ENCODE data around the gene XYLT1. TPM values are rescaled to one million over a fixed set of nuclear protein-coding genes. Genes with fewer than 3 reads are reported as not detected.

Gene XYLT1
- total RNA-seq, 1 experiment from 2014 or later, result 13.0 TPM

DNA sequence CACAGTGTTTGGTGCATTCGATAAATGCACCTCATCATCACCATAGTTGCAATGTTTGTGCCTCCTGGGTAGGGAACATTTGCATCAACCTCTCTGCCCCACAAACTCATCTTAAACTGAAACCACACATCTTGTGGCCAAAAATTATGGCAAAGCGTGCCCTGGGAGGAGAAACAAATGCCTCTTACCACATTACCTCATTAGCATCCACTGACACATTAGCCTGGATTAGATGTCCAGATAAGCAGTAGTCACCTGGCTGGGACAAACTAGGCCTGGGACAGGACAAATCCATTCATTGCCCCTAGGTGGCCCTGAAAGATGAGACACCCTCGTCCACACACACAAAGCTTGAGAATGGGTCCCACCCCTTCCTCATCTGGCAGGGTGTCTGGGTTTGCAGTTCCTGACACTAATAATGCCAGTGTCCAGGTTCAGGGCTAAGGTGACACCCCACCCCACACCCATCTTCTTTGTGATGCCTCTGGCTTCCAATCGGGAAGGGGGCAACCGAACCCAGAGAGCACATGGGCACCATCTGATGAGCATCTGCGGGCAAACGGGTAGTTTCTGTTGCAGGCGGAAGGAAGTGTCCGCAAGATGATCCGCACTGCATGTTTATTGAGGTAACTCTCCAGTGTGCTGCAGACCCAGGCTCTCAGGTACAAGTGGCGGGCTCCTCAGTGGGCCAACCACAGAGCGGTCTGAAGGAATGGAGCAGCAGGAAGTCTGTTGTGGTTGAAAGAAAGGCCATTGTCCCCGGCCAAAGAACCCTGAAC is 8.6 kb downstream of the XYLT1 start:
- no peak overlapping the region for H3K27ac ChIP-seq
- no peaks in the 10 kb centered on the region for H3K27me3 ChIP-seq (replicated peaks)
- H3K9me3 ChIP-seq (replicated peaks), result no peaks in the 10 kb centered on the region
- DNase-seq (ENCODE audit: low read depth in 1 of 2, low spot score in 2 of 2), result no peak
- H3K36me3 ChIP-seq, result peaks cover 3% of the 10 kb centered on the region; the same call in 1 of the 2 replicates
- H3K4me1 ChIP-seq (replicated peaks), result peaks cover 11% of the 10 kb centered on the region
- H3K4me3 ChIP-seq, result no peak overlapping the region

DNA sequence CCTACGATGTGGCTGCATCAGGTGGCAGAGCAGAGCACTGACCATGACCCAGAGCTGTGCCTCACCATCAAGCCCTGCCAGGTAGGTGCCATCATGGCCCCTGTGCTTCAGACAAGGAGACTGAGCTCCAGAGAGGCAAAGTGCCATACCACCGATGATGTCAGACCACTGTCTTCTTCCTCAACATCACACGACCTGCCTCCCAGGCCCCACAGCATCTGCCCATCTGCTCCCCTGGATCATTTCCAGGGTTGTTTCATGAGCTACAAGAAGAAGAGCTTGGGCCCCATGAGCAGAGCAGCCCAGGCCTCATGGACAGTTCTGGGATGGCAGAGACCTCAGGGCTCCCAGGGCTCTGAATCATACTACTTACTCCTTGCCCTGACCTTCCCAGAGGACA is 9.9 kb downstream of the XYLT1 start:
- no peak overlapping the region for H3K27ac ChIP-seq
- no peak for DNase-seq (ENCODE audit: low read depth in 1 of 2, low spot score in 2 of 2)

DNA sequence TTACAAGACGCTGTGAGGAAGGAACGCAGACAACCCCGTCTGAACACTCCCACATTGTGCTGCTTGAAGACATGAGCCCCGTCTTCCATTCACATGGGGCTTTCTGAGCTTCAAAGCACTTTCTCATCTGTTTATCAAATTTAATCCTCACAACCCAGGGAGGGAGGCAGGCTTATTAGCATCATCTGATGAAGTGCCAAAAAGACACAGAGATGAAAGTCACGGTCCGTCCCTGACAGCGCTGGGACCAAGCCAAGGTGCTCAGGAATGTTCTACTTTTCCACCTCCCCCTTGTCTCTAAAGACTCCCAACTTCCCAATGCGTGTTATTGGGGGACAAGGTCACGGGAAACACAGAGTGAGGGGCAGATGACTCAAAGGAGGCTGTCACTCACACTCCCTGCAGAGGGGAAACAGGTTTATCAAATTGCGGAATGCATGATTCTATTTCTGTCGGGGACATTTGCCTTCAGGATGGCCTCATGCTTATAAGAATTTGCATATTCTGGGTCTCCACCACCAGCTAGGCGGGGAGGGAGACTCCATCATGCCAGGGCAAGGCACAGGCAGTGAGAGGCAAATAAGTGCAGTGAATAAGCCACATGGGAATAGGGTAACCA is 10.7 kb downstream of the XYLT1 start:
- no peak for DNase-seq (ENCODE audit: low read depth in 1 of 2, low spot score in 2 of 2)
- H3K27ac ChIP-seq, result no peak overlapping the region
- no peaks in the 10 kb centered on the region for H3K9me3 ChIP-seq (replicated peaks)
- H3K4me3 ChIP-seq, result no peak overlapping the region
- no peaks in the 10 kb centered on the region for H3K27me3 ChIP-seq (replicated peaks)
- no peaks in the 10 kb centered on the region for H3K4me1 ChIP-seq (replicated peaks)
- H3K36me3 ChIP-seq, result peaks cover 4% of the 10 kb centered on the region; the same call in 1 of the 2 replicates

More for the DNA sequence above, 9.9 kb downstream of the XYLT1 start:
- Histone ChIP-seq H3K4me3 (no peak overlapping the region), H3K36me3 (peaks cover 4% of the 10 kb centered on the region; the same call in 1 of the 2 replicates), H3K27me3 (replicated peaks) (no peaks in the 10 kb centered on the region), H3K9me3 (replicated peaks) (no peaks in the 10 kb centered on the region), H3K4me1 (replicated peaks) (no peaks in the 10 kb centered on the region)

DNA sequence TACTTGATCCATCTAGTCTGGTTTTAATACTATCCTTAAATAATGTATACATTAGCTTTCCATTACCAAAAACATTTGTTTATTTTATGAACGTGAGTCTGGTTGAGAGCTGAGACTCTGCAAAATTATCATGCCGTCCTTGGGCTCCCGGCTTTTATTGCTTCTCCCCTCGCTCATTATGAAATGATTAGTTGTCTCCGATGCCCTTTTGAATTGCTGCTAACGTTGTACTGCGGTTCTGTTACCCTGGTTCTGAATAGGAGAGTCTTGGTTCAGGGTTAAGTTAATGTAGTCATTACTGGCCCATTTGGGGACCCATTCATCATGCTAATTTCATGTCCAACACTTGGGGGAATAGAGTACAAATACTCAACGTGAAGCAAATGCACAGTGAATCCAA is 12.8 kb downstream of the XYLT1 start:
- Histone ChIP-seq H3K4me3 (no peak overlapping the region), H3K27ac (no peak overlapping the region)

DNA sequence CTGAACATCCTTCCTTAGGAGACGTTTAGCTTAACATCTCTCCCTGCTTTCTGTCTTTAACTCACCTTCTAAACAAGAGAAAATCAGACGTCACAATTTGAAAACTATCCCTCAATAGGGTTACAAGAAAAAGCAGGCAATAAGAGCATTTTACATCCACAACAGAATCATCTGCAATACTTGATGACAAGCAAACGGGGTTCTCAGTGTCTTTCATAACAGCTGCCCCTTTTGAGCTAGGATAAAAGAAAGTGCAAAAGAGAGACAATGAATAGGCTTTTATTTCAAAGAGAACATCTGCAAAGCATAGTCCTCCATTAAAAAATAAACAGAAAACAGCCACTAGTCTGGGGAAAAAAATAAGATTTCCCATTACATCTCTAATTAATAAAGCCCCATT is 13.2 kb downstream of the XYLT1 start:
- peaks cover 4% of the 10 kb centered on the region; the same call in 1 of the 2 replicates for H3K36me3 ChIP-seq
- no peaks in the 10 kb centered on the region for H3K27me3 ChIP-seq (replicated peaks)
- H3K4me3 ChIP-seq, result no peak overlapping the region
- DNase-seq (ENCODE audit: low read depth in 1 of 2, low spot score in 2 of 2), result no peak
- H3K27ac ChIP-seq, result 0 out of 2 replicates have a peak overlapping the region, but pooled peaks have one; percentile 11
- no peaks in the 10 kb centered on the region for H3K4me1 ChIP-seq (replicated peaks)
- no peaks in the 10 kb centered on the region for H3K9me3 ChIP-seq (replicated peaks)

More for the DNA sequence above, 12.8 kb downstream of the XYLT1 start:
- H3K27me3 ChIP-seq (replicated peaks), result no peaks in the 10 kb centered on the region
- H3K9me3 ChIP-seq (replicated peaks), result no peaks in the 10 kb centered on the region
- H3K36me3 ChIP-seq, result peaks cover 4% of the 10 kb centered on the region; the same call in 1 of the 2 replicates
- H3K4me1 ChIP-seq (replicated peaks), result no peaks in the 10 kb centered on the region
- DNase-seq (ENCODE audit: low read depth in 1 of 2, low spot score in 2 of 2), result no peak

DNA sequence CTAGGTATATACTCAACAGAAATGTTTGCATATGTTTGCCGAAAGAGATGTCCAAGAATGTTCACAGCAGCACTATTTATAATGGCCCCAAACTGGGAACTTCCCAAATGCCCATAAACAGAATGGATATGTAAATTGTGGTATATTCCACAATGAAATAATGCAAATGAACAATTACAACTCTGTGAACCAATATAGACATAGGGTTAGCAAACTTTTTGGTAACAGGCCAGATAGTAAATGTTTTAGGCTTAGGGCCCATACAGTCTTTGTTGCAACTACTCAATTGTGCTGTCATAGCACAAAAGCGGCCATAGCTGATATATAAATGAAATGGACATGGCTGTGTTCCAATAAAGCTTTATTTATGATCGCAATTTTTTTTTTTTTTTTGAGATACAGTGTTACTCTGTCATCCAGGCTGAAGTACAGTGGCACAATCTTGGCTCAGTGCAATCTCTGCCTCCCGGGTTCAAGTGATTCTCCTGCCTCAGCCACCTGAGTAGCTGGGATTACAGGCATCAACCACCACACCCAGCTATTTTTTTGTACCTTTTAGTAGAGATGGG is 16.5 kb downstream of the XYLT1 start:
- DNase-seq (ENCODE audit: low read depth in 1 of 2, low spot score in 2 of 2), result no peak
- no peak overlapping the region for H3K4me3 ChIP-seq
- peaks cover 4% of the 10 kb centered on the region; the same call in 1 of the 2 replicates for H3K36me3 ChIP-seq
- H3K27me3 ChIP-seq (replicated peaks), result no peaks in the 10 kb centered on the region
- H3K9me3 ChIP-seq (replicated peaks), result no peaks in the 10 kb centered on the region
- H3K4me1 ChIP-seq (replicated peaks), result no peaks in the 10 kb centered on the region
- no peak overlapping the region for H3K27ac ChIP-seq

DNA sequence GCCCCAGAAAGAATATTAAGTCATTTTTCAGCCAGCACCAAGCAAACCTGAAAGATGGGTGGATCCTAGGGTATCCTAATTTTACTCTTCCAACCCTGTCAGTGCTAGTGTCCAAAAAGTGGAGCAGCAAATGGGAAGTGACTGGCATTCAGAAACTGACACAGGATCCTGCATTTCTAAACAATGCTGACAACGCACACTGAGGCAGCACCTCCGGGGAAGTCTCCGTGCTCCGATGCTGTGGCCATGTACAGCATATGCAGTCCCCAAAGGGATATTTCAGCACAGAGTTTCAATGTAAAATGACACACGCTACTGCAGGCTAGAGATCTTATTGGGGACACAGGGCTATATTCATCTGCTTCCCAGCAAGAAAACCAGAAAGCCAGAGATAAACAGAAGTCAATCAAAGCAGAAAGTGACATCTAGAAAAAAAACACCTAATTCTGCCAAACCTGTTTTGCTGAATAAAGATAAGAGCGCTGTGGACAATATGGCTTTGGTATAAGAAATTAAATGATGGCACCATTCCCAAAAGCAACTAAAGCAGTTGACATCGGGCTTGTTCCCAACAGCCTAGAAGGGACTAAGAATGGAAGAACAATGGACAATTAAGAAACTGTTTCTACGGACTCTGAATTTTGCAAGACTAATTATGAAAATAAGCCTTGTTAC is 17.3 kb downstream of the XYLT1 start:
- Histone ChIP-seq H3K27me3 (replicated peaks) (no peaks in the 10 kb centered on the region), H3K27ac (no peak overlapping the region)
- DNase-seq (ENCODE audit: low read depth in 1 of 2, low spot score in 2 of 2), result no peak

DNA sequence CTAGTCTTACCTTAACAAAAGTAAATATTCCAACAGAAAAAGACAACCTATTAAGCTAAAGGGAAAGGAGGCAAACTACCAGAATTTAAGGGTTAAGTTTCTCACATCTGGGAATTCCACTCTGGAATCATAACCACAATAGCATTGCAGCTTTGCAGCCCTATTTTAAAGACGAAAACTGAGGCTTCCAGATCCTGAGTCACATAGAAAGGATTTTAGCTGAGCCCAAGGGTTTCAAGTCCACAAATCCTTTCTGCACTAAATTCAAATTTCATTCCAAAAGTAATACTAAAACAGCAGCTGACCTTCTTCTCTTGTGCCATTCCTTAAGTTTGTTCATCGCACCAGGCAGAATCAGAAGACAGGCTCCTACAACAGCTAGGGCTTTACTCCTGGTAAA is 17.8 kb downstream of the XYLT1 start:
- Histone ChIP-seq H3K27ac (no peak overlapping the region), H3K4me3 (no peak overlapping the region), H3K36me3 (peaks cover 4% of the 10 kb centered on the region; the same call in 1 of the 2 replicates), H3K27me3 (replicated peaks) (no peaks in the 10 kb centered on the region), H3K4me1 (replicated peaks) (no peaks in the 10 kb centered on the region), H3K9me3 (replicated peaks) (no peaks in the 10 kb centered on the region)
- no peak for DNase-seq (ENCODE audit: low read depth in 1 of 2, low spot score in 2 of 2)

More for the DNA sequence above, 17.3 kb downstream of the XYLT1 start:
- no peak overlapping the region for H3K4me3 ChIP-seq
- H3K9me3 ChIP-seq (replicated peaks), result no peaks in the 10 kb centered on the region
- no peaks in the 10 kb centered on the region for H3K4me1 ChIP-seq (replicated peaks)
- H3K36me3 ChIP-seq, result peaks cover 4% of the 10 kb centered on the region; the same call in 1 of the 2 replicates

DNA sequence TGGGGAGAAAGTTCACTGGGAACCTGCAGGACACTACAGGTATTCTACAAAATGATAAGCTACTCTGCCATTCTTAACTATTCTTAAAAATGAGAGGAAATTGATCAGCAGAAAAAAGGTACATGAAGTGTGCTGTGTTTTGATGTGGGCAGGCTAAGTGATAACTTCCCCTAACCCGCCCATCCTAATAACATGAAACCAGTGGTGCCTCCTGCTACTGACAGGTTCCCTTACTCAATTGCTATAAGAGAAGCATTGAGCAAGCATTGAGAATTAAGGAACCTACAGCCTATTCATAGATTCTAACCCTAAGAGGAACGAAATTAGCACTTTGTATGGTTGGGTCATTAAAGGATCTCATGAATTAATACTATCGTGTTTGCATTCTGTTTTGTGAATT is 18.9 kb downstream of the XYLT1 start:
- H3K27me3 ChIP-seq (replicated peaks), result no peaks in the 10 kb centered on the region
- H3K27ac ChIP-seq, result no peak overlapping the region
- no peak for DNase-seq (ENCODE audit: low read depth in 1 of 2, low spot score in 2 of 2)
- no peaks in the 10 kb centered on the region for H3K4me1 ChIP-seq (replicated peaks)
- no peaks in the 10 kb centered on the region for H3K36me3 ChIP-seq
- H3K4me3 ChIP-seq, result no peak overlapping the region
- no peaks in the 10 kb centered on the region for H3K9me3 ChIP-seq (replicated peaks)

DNA sequence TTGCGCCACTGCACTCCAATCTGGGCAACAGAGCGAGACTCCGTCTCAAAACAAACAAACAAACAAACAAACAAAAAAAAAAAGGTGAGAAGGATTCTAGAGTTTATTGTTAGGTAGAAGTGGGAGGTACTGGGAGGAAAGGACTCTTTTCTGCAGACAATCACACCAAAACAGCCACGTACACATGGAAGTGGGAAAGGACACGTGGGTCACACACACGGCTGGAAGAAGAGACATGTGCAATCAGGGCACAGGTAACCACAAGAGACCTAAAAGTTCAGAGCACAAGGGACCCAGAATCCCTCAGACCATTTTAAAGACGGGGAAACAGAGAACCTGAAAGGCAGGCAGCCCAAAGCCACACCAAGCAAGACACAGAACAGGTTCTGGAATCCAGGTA is 20.5 kb downstream of the XYLT1 start:
- Histone ChIP-seq H3K27ac (no peak overlapping the region), H3K4me1 (replicated peaks) (no peaks in the 10 kb centered on the region; the same call in 1 of the 2 replicates), H3K4me3 (no peak overlapping the region), H3K27me3 (replicated peaks) (no peaks in the 10 kb centered on the region), H3K9me3 (replicated peaks) (no peaks in the 10 kb centered on the region), H3K36me3 (no peaks in the 10 kb centered on the region; the same call in 1 of the 2 replicates)
- no peak for DNase-seq (ENCODE audit: low read depth in 1 of 2, low spot score in 2 of 2)

DNA sequence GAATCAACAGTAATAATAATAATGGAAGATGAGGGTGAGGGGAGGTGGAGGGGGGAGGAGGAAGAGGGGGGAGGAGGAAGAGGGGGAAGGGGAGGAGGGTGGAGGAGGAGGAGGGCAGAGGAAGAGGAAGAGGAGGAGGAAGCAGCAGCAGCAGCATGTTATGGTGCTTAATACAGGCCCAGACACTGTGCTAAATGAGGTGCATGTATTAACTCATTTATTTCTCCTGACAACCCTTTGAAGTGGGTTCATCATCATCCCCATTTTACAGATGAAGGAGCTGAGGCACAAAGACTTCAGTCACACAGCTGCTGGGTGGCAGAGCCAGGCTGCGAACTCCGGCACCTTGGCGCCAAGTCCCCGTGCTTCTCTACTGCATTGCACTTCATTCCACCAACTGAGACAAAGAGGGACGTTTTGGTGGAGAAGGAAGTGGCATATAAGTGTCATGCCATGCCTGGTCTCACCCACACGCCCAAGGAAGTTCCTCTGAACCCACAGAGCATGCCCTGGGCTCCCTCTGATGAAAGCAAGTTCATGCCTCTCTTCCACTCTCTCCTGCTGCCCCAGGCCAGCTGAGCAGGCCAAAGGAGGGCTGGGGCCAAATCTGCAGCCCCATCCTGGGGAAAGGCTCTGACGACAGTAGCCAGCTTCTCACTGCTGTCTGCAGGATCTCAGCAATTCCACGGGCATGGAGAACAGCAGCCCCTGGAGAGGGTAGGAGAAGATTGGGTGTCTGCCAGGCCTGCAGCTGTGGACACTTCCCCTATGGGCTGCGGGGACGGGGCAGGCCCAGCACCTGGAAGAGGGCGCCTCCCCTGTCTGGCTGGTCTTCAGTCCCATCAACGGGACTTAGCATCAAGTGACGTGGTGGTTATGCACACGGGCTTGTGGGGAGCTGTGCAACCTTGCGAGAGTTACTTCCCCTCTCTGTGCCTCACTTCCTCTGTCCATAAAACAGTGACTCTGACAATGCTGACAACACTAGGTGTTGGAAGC is 21.8 kb downstream of the XYLT1 start:
- Histone ChIP-seq H3K27ac (no peak overlapping the region), H3K4me1 (replicated peaks) (no peaks in the 10 kb centered on the region; the same call in 1 of the 2 replicates), H3K27me3 (replicated peaks) (no peaks in the 10 kb centered on the region), H3K4me3 (no peak overlapping the region), H3K36me3 (no peaks in the 10 kb centered on the region; the same call in 1 of the 2 replicates), H3K9me3 (replicated peaks) (no peaks in the 10 kb centered on the region)
- no peak for DNase-seq (ENCODE audit: low read depth in 1 of 2, low spot score in 2 of 2)

DNA sequence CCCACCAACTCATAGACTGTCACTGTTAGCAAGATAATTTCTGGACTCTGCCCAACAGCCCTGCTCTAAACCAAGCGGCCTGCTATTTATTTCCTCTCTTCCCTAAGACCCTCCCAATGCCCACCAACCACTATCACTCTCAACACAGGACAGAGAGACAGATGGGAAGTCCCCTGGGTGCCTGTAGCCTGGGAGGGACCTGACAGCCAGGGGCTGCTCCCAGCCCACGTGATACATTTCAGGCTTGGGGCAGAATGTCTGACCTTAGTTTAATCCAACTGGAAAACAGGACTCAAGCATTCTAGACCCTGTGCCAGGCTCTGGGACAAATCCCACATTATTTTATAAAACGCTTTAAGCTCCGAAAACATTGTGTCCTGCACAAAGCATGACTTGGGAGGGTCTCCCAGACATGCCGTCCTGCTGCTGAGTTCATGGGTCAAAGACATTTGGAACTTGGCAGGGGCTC is 23.6 kb downstream of the XYLT1 start:
- DNase-seq (ENCODE audit: low read depth in 1 of 2, low spot score in 2 of 2), result no peak

More for the DNA sequence above, 23.6 kb downstream of the XYLT1 start:
- no peaks in the 10 kb centered on the region for H3K27me3 ChIP-seq (replicated peaks)
- no peak overlapping the region for H3K4me3 ChIP-seq
- no peak overlapping the region for H3K27ac ChIP-seq
- no peaks in the 10 kb centered on the region for H3K9me3 ChIP-seq (replicated peaks)
- no peaks in the 10 kb centered on the region; the same call in 1 of the 2 replicates for H3K36me3 ChIP-seq
- no peaks in the 10 kb centered on the region; the same call in 1 of the 2 replicates for H3K4me1 ChIP-seq (replicated peaks)
